Nephron (organoid): ENCODE measurements around the gene WAPL.

Experiments
- H3K27ac Mint-ChIP-seq, 3 experiments: 2 replicates each; pipeline ENCODE4 v1.8.0; 2020; ENCODE audit warnings: mixed read lengths in 3 of 3, mild to moderate bottlenecking in 2 of 3, moderate library complexity in 1 of 3
- H3K27me3 Mint-ChIP-seq: 2 replicates; pipeline ENCODE4 v1.8.0; 2021; ENCODE audit warnings: low read depth, mild to moderate bottlenecking, moderate library complexity, mixed read lengths
- H3K36me3 Mint-ChIP-seq: 2 replicates; pipeline ENCODE4 v1.8.0; 2020; ENCODE audit warnings: low read depth, mixed read lengths
- H3K4me1 Mint-ChIP-seq: 2 replicates; pipeline ENCODE4 v1.8.0; 2020; ENCODE audit warnings: mixed read lengths
- H3K4me3 Mint-ChIP-seq, 3 experiments: 2 replicates each; pipeline ENCODE4 v1.8.0; 2020; ENCODE audit warnings: mild to moderate bottlenecking in 3 of 3, mixed read lengths in 3 of 3, moderate library complexity in 2 of 3
- H3K9me3 Mint-ChIP-seq: 2 replicates; pipeline ENCODE4 v1.8.0; 2020; ENCODE audit warnings: mixed read lengths
- TF ChIP-seq, protein P1 (sequence below), 3 experiments: fragments of 200-600 bp; sonication (generic); IDR thresholded peaks; one replicate each; pipeline ENCODE4 v1.5.0; 2021; ENCODE audit warnings: antibody characterized with exemption in 3 of 3; ENCODE audit not compliant: unreplicated experiment in 3 of 3

The WAPL gene

DNA sequence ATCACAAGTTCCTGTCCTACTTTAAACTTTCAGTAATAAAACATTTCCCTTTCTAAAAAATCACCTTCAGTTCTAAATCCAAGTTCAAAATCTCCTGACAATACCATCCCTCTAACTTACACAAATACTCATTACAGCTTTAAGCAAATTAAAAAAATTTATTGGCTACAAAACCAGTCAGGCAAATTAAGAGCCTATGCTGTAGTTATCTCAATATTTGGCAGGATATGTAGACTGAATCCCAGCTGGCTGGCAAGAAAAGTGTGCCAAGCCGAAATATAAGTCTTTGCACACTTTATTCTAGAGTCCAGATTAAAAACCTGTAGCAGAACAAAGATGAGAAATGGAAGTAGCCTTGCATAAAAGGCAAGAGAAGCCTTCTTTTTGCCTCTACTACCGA, 9.5 kb downstream of the WAPL start:
- Mint-ChIP-seq H3K27me3 (no peaks in the 10 kb centered on the region), H3K4me1 (peaks cover 24% of the 10 kb centered on the region), H3K36me3 (peaks cover 46% of the 10 kb centered on the region), H3K4me3 (no peak overlapping the region), H3K9me3 (no peaks in the 10 kb centered on the region), H3K27ac (peak overlapping the region in 1 of 3 experiments; percentile 12)
- TF ChIP-seq, protein P1, sequence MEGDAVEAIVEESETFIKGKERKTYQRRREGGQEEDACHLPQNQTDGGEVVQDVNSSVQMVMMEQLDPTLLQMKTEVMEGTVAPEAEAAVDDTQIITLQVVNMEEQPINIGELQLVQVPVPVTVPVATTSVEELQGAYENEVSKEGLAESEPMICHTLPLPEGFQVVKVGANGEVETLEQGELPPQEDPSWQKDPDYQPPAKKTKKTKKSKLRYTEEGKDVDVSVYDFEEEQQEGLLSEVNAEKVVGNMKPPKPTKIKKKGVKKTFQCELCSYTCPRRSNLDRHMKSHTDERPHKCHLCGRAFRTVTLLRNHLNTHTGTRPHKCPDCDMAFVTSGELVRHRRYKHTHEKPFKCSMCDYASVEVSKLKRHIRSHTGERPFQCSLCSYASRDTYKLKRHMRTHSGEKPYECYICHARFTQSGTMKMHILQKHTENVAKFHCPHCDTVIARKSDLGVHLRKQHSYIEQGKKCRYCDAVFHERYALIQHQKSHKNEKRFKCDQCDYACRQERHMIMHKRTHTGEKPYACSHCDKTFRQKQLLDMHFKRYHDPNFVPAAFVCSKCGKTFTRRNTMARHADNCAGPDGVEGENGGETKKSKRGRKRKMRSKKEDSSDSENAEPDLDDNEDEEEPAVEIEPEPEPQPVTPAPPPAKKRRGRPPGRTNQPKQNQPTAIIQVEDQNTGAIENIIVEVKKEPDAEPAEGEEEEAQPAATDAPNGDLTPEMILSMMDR (IDR thresholded peaks at IDR 0.05; ENCODE audit: unreplicated experiment in 3 of 3), result no peak

DNA sequence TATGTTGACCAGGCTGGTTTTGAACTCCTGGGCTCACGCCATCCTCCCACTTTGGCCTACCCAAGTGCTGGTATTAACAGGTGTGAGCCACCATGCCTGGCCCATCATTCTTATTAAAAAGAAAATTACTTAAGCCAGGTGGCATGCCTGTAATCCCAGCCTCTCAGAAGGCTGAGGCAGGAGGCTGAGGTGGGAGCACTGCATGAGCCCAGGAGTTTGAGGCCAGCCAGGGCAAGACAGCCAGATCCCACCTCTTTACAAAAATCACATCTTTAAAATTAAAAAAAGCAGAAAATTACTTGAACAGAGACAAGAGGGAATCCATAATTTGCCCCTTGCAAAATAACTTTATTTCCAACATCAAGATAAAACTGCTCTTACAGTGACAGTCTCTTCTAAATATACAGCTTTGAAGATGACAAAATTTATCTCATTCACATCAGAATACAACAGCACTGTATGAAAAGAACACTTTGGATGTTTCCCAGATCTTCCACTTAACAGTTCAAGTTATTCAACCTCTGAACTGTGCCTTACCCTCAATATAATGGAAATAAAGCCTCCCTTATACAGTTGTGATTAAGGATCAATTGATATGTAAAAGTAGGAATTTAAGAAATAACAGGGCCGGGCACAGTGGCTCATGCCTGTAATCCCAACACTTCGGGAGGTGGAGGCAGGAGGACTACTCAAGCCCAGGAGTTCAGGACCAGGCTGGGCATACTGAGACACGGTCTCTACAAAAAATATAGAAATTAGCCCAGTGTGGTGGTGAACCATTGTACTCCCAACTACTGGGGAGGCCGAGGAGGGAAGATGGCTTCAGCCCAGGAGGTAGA, 10.3 kb downstream of the WAPL start:
- Mint-ChIP-seq H3K9me3 (no peaks in the 10 kb centered on the region), H3K36me3 (peaks cover 39% of the 10 kb centered on the region), H3K27ac (no peak overlapping the region), H3K4me3 (no peak overlapping the region), H3K4me1 (peaks cover 19% of the 10 kb centered on the region), H3K27me3 (no peaks in the 10 kb centered on the region)
- TF ChIP-seq, protein P1 (IDR thresholded peaks at IDR 0.05; ENCODE audit: unreplicated experiment in 3 of 3), result no peak

DNA sequence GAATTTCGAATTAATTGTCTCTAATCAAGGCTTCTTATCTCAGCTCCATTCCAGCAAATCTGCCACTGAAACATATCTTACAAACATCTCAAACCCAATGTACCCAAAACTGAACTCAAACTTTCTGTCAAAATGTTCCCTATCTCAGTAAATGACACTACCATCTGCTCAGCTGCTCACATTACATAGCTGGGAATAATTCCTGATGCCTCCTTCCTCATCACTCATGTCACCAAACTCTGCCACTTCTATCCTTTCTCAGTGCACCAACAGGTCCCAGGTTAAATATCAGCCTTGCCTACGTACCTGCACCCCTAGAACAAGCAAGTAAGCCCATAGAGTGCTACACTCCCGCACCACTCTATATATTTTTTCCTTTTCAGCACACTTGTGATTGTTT, 12.4 kb downstream of the WAPL start:
- Mint-ChIP-seq H3K27me3 (no peaks in the 10 kb centered on the region), H3K4me3 (no peak overlapping the region), H3K4me1 (peaks cover 9% of the 10 kb centered on the region), H3K9me3 (no peaks in the 10 kb centered on the region), H3K36me3 (peaks cover 26% of the 10 kb centered on the region), H3K27ac (no peak overlapping the region)
- TF ChIP-seq, protein P1 (IDR thresholded peaks at IDR 0.05; ENCODE audit: unreplicated experiment in 3 of 3), result no peak

DNA sequence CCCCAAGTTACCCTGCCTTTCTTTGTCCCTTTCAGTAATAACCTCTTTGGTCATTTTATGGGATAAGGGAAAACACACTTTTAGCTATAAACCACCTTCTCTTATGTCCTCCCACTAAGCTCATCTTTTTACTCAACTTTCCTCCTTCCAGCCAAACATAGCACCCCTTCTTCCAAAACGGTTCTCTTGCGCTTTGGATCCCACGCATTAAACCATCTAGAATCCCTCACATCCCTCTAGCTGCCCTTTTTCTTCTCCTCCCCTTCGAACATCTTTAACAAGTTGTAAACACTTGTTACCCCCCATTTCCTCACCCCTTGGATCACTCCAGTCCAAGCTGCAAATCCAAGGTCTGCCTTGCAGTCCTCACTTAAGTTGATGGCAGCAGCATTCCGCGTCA, 13.4 kb downstream of the WAPL start:
- Mint-ChIP-seq H3K27ac (no peak overlapping the region), H3K4me3 (no peak overlapping the region), H3K27me3 (no peaks in the 10 kb centered on the region), H3K36me3 (peaks cover 22% of the 10 kb centered on the region), H3K9me3 (no peaks in the 10 kb centered on the region), H3K4me1 (peaks cover 8% of the 10 kb centered on the region)
- TF ChIP-seq, protein P1 (IDR thresholded peaks at IDR 0.05; ENCODE audit: unreplicated experiment in 3 of 3), result no peak

DNA sequence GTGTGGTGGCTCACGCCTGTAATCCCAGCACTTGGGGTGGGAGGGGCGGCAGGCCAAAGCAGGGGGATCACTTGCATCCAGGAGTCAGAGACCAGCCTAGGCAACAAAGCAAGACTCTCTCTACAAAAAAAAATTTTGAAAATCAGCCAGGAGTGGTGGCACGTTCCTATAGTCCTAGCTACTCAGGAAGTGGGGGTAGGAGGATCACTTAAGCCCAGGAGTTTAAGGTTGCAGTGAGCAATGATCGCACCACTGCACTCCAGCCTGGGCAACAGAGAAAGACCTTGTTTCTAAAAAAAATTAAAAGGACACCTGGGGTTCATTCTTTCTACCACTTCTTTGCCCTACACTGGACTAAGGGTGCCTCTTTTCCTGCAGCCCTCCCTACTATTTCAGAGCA, 15.1 kb downstream of the WAPL start:
- peak overlapping the region; percentile 35 to 72 (median 47) for H3K27ac Mint-ChIP-seq
- H3K27me3 Mint-ChIP-seq, result no peaks in the 10 kb centered on the region
- no peak overlapping the region for H3K4me3 Mint-ChIP-seq
- peaks cover 1% of the 10 kb centered on the region for H3K4me1 Mint-ChIP-seq
- no peaks in the 10 kb centered on the region for H3K9me3 Mint-ChIP-seq
- TF ChIP-seq, protein P1 (IDR thresholded peaks at IDR 0.05; ENCODE audit: unreplicated experiment in 3 of 3), result no peak
- H3K36me3 Mint-ChIP-seq, result peaks cover 22% of the 10 kb centered on the region

DNA sequence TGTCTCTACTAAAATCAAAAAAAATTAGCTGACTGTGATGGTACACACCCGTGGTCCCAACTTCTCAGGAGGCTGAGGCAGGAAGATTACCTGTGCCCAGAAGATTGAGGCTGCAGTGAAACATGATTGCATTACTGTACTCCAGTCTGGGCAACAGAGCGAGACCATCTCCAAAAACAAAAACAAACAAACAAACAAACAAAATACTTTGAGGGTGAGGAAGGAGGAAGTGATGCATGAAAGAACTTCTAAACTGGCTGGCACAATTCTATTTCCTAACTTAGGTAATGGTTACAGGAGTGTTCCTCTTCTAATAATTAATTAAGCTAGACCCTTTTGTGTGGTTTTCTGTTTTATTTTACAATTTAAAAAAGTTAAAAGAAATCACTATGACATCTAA, 15.5 kb downstream of the WAPL start:
- Mint-ChIP-seq H3K4me3 (no peak overlapping the region), H3K27me3 (no peaks in the 10 kb centered on the region), H3K36me3 (peaks cover 23% of the 10 kb centered on the region), H3K4me1 (peaks cover 6% of the 10 kb centered on the region), H3K9me3 (no peaks in the 10 kb centered on the region), H3K27ac (peak overlapping the region; percentile 35 to 72 (median 47))
- TF ChIP-seq, protein P1 (IDR thresholded peaks at IDR 0.05; ENCODE audit: unreplicated experiment in 3 of 3), result no peak
